B cell (primary cell): ENCODE measurements around the gene BLOC1S3. TPM values are rescaled to one million over a fixed set of nuclear protein-coding genes. Genes with fewer than 3 reads are reported as not detected.

Experiments
- ATAC-seq: fragments of 200-7000 bp; cut with Tn5 transposase; one replicate; pipeline ENCODE4 v1.10.0; 2021; ENCODE audit warnings: low read depth, mild to moderate bottlenecking, moderate number of reproducible peaks, moderate library complexity
- CTCF ChIA-PET: fragments of 350-600 bp; sonication (Branson Sonifier 250); formaldehyde crosslinking; loops from one replicate; lab custom pipeline; 2021; ENCODE audit warnings: antibody characterized with exemption, inconsistent platforms; lab: Charles Lee
- POLR2A ChIA-PET: fragments of 350-600 bp; sonication (Branson Sonifier 250); formaldehyde crosslinking; loops from one replicate; lab custom pipeline; 2021; ENCODE audit warnings: antibody characterized with exemption; lab: Charles Lee
- DNase-seq: peaks from one replicate; pipeline ENCODE4 v3.0.0; 2013
- H2AFZ ChIP-seq: 2 replicates; pipeline ENCODE4 v1.6.1; 2012; ENCODE audit warnings: mild to moderate bottlenecking, low read depth, low read length; ENCODE audit not compliant: insufficient read depth, poor library complexity, severe bottlenecking
- H3K27ac ChIP-seq, 2 donors: 1 replicate in 1 of 2; 2 replicates in 1 of 2; pipeline ENCODE4 v1.5.1; 2012 to 2013; ENCODE audit warnings: low read length in 2 of 2, mild to moderate bottlenecking in 2 of 2, moderate library complexity in 1 of 2
- H3K27me3 ChIP-seq, 4 experiments: fragments of 200-600 bp in 1 of 4; sonication (generic) in 1 of 4; replicated peaks in 1 of 4; 1 replicate in 2 of 4; 2 replicates in 2 of 4; pipeline versions ENCODE4 v1.6.1 to v1.7.0; 2013 to 2016; ENCODE audit warnings: low read length in 3 of 4, mild to moderate bottlenecking in 2 of 4, mixed read lengths in 1 of 4, moderate library complexity in 1 of 4; ENCODE audit not compliant: insufficient read depth in 4 of 4, control insufficient read depth in 3 of 4; ENCODE audit errors: control extremely low read depth in 1 of 4
- H3K36me3 ChIP-seq, 2 experiments: replicated peaks in 1 of 2; 1 replicate in 1 of 2; 2 replicates in 1 of 2; pipeline versions ENCODE4 v1.6.1 to v1.7.1; 2013; ENCODE audit warnings: low read length in 1 of 2; ENCODE audit not compliant: insufficient read depth in 2 of 2, control insufficient read depth in 1 of 2; ENCODE audit errors: control extremely low read depth in 1 of 2, extremely low read depth in 1 of 2
- H3K4me1 ChIP-seq, 2 donors: fragments of 200-600 bp in 1 of 2; sonication (generic) in 1 of 2; 1 replicate in 1 of 2; 2 replicates in 1 of 2; pipeline versions ENCODE4 v1.5.1 to v1.6.1; 2013 to 2017; ENCODE audit warnings: low read length in 2 of 2; ENCODE audit not compliant: control insufficient read depth in 2 of 2, insufficient read depth in 2 of 2
- H3K4me2 ChIP-seq: replicated peaks from 2 replicates; pipeline ENCODE3; 2012; ENCODE audit warnings: mild to moderate bottlenecking, low read depth, low read length; ENCODE audit not compliant: poor library complexity, severe bottlenecking
- H3K4me3 ChIP-seq, 5 experiments: fragments of 200-600 bp in 1 of 5; sonication (generic) in 1 of 5; 1 replicate in 3 of 5; 2 replicates in 2 of 5; pipeline versions ENCODE4 v1.5.1 to v1.7.0; 2011 to 2016; ENCODE audit warnings: low read length in 4 of 5, mild to moderate bottlenecking in 4 of 5, low read depth in 2 of 5, control low read depth in 1 of 5, moderate library complexity in 1 of 5; ENCODE audit not compliant: insufficient read depth in 1 of 5; ENCODE audit errors: control extremely low read depth in 1 of 5, extremely low read depth in 1 of 5
- H3K79me2 ChIP-seq: fragments of 200-600 bp; sonication (generic); one replicate; pipeline ENCODE4 v1.6.0; 2016; ENCODE audit warnings: low read length; ENCODE audit not compliant: control insufficient read depth, insufficient read depth
- H3K9ac ChIP-seq: fragments of 200-600 bp; sonication (generic); 2 replicates; pipeline ENCODE4 v1.6.1; 2017; ENCODE audit warnings: mild to moderate bottlenecking, low read length, moderate library complexity
- H3K9me3 ChIP-seq, 3 donors: one replicate each; pipeline versions ENCODE4 v1.6.1 to v1.7.1; 2013; ENCODE audit warnings: low read length in 2 of 3; ENCODE audit not compliant: control insufficient read depth in 2 of 3, insufficient read depth in 1 of 3; ENCODE audit errors: control extremely low read depth in 1 of 3
- H4K20me1 ChIP-seq: 2 replicates; pipeline ENCODE4 v1.6.0; 2012; ENCODE audit warnings: mild to moderate bottlenecking, low read length; ENCODE audit not compliant: insufficient read depth, control insufficient read depth, poor library complexity, severe bottlenecking
- H3K27ac Mint-ChIP-seq: one replicate; pipeline ENCODE4 v1.8.0; 2021; ENCODE audit warnings: mixed read lengths
- H3K27me3 Mint-ChIP-seq: one replicate; pipeline ENCODE4 v1.8.0; 2021; ENCODE audit warnings: mixed read lengths
- H3K4me1 Mint-ChIP-seq: one replicate; pipeline ENCODE4 v1.8.0; 2021; ENCODE audit warnings: mixed read lengths
- H3K4me3 Mint-ChIP-seq: one replicate; pipeline ENCODE4 v1.8.0; 2021; ENCODE audit warnings: mixed read lengths
- H3K9me3 Mint-ChIP-seq: one replicate; pipeline ENCODE4 v1.8.0; 2022; ENCODE audit warnings: mixed read lengths; ENCODE audit not compliant: insufficient read depth
- EZH2 ChIP-seq: IDR thresholded peaks from 2 replicates; pipeline ENCODE4 v1.6.1; 2012; ENCODE audit warnings: borderline replicate concordance, low read depth, mild to moderate bottlenecking, moderate library complexity, low read length; ENCODE audit not compliant: insufficient read depth, poor library complexity, severe bottlenecking
- WGBS: methylation state at CpG from one replicate; pipeline ENCODE4 v1.1.5; 2013; ENCODE audit warnings: missing lambda C conversion rate; ENCODE audit not compliant: insufficient coverage; 5-methylcytosine and 5-hydroxymethylcytosine counted together
- intact Hi-C: fragments of 100-400 bp; cut with micrococcal nuclease; formaldehyde crosslinking; loops from one replicate; pipeline ENCODE4 v1.10.0; 2022
- polyA plus RNA-seq: library from polyadenylated mRNA; depleted of rRNA; stranded (reverse); fragments of >200 nt; gene quantifications from 2 replicates; pipeline ENCODE4 v1.2.3, GENCODE V29; 2012
- total RNA-seq, 2 donors: library from RNA; stranded (reverse); fragments of 120-200 nt in 1 of 2; gene quantifications; 1 replicate in 1 of 2; 2 replicates in 1 of 2; pipeline versions ENCODE4 v1.2.3 to v1.2.4, GENCODE V29; 2013 to 2022
- TF ChIP-seq, protein P1 (sequence below): fragments of 200-600 bp; IDR thresholded peaks from one replicate; pipeline ENCODE4 v1.8.0; 2022; ENCODE audit warnings: antibody characterized with exemption, mild to moderate bottlenecking

The BLOC1S3 gene
- total and polyA plus RNA-seq, 2 donors (not counting 1 experiment from before 2014, with no cell fraction given): 7.2 to 21.1 TPM

DNA sequence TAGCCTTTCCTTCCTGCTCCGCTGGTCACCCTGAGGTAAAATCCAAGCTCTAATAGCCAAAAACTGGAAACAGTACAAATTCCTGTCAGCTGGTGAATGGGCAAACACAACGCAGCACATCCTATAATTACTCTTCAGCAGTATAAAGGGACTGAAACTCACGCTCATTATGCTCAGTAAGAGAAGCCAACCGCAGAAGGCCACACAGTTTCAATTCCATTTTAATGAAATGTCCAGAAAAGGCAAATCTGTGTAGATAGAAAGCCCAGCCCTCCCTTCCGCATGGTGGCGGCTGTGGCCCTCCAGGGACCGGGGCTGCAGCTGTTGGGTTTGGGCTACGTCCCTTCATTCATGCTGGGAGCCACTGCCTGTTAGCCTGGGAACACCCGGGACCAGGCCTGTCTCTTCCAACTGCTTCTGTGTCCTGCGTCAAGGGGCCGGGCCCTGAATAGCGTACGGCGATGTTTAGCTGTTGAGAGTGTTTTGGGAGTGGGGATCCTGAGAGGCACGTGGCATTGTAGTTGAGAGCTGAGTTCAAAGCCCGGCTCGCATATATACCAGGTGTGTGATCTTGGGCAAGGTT lies 41.3 kb upstream of the BLOC1S3 start:
- no peaks in the 10 kb centered on the region for H3K9me3 Mint-ChIP-seq
- no peak for TF ChIP-seq EZH2
- TF ChIP-seq, protein P1, sequence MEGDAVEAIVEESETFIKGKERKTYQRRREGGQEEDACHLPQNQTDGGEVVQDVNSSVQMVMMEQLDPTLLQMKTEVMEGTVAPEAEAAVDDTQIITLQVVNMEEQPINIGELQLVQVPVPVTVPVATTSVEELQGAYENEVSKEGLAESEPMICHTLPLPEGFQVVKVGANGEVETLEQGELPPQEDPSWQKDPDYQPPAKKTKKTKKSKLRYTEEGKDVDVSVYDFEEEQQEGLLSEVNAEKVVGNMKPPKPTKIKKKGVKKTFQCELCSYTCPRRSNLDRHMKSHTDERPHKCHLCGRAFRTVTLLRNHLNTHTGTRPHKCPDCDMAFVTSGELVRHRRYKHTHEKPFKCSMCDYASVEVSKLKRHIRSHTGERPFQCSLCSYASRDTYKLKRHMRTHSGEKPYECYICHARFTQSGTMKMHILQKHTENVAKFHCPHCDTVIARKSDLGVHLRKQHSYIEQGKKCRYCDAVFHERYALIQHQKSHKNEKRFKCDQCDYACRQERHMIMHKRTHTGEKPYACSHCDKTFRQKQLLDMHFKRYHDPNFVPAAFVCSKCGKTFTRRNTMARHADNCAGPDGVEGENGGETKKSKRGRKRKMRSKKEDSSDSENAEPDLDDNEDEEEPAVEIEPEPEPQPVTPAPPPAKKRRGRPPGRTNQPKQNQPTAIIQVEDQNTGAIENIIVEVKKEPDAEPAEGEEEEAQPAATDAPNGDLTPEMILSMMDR: no peak
- DNase-seq (peak; percentile 54), ATAC-seq (peak; percentile 73)
- peak overlapping the region; percentile 59 for H3K4me2 ChIP-seq
- peaks cover 45% of the 10 kb centered on the region for H3K4me1 Mint-ChIP-seq
- no peak overlapping the region for H2AFZ ChIP-seq
- peak overlapping the region; percentile 83 for H3K4me3 Mint-ChIP-seq
- H3K27ac Mint-ChIP-seq: peak overlapping the region; percentile 78
- no peaks in the 10 kb centered on the region for H3K9me3 ChIP-seq
- peaks cover 17% of the 10 kb centered on the region for H4K20me1 ChIP-seq
- no peaks in the 10 kb centered on the region for H3K27me3 Mint-ChIP-seq
- H3K27me3 ChIP-seq: no peaks in the 10 kb centered on the region
- peaks cover 0 to 7% of the 10 kb centered on the region in 2 experiments for H3K36me3 ChIP-seq
- POLR2A ChIA-PET: interaction anchor here (0.5 kb wide), 1 partner anchor 122 kb away, joined by 3 read pairs; no protein-coding TSS in a partner anchor
- peaks cover 64% of the 10 kb centered on the region for H3K79me2 ChIP-seq
- peak overlapping the region; percentile 18 to 28 for H3K27ac ChIP-seq
- peak overlapping the region in 1 of 5 experiments; percentile 29 for H3K4me3 ChIP-seq
- CTCF ChIA-PET: interaction anchor here (0.7 to 1.9 kb wide), 5 partner anchors 11 to 34 kb away, joined by 3 to 6 read pairs (median 3); no protein-coding TSS in a partner anchor
- peak overlapping the region; percentile 35 for H3K9ac ChIP-seq
- intact Hi-C loops: loop anchor here (2.0 kb wide), 1 partner anchor 16 kb away; no protein-coding TSS in a partner anchor
- 51% methylated on average over 14 of the region's 17 CpGs for WGBS
- H3K4me1 ChIP-seq: peaks cover 42 to 52% of the 10 kb centered on the region in 2 donors

DNA sequence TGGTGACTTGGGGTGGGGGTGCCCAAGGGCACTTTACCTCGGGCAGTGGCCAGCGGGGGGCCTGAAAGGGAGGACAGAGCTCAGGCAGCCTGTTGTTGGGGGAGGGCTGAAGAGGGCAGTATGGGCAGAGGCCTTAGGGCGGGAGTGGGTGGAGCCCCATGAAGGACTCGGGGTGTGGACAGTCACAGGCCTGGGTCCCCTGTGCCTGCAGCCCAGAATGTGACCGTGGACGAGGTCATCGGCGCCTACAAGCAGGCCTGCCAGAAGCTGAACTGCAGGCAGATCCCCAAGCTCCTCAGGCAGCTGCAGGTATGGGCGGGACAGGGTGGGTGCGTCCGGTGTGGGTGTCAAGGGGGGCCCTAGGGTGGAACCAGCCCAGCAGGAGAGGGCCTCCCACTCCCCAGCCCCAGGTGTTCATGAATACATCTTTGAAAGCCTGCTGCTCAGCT lies 40.3 kb upstream of the BLOC1S3 start:
- H3K4me2 ChIP-seq: no peak overlapping the region
- no peak overlapping the region for H3K9ac ChIP-seq
- no peak for DNase-seq
- H3K79me2 ChIP-seq: peaks cover 60% of the 10 kb centered on the region
- ChIA-PET CTCF (interaction anchor here (1.1 kb wide), 1 partner anchor 76 kb away, joined by 4 read pairs; no protein-coding TSS in a partner anchor), POLR2A (interaction anchor here (0.7 kb wide), 1 partner anchor 141 kb away, joined by 8 read pairs; no protein-coding TSS in a partner anchor)
- no peak for ATAC-seq
- peaks cover 17% of the 10 kb centered on the region for H4K20me1 ChIP-seq
- no peaks in the 10 kb centered on the region for H3K27me3 Mint-ChIP-seq
- no peak overlapping the region for H3K4me3 Mint-ChIP-seq
- H3K27ac Mint-ChIP-seq: no peak overlapping the region
- H3K27ac ChIP-seq: no peak overlapping the region
- intact Hi-C loops: no loop called here
- no peaks in the 10 kb centered on the region for H3K27me3 ChIP-seq
- H3K4me1 Mint-ChIP-seq: peaks cover 45% of the 10 kb centered on the region
- no peak overlapping the region for H2AFZ ChIP-seq
- H3K4me3 ChIP-seq: no peak overlapping the region
- WGBS: 97% methylated on average over 11 of the region's 11 CpGs
- TF ChIP-seq EZH2: no peak
- TF ChIP-seq, protein P1: no peak
- H3K36me3 ChIP-seq: peaks cover 0 to 12% of the 10 kb centered on the region in 2 experiments
- H3K9me3 ChIP-seq: no peaks in the 10 kb centered on the region
- no peaks in the 10 kb centered on the region for H3K9me3 Mint-ChIP-seq
- H3K4me1 ChIP-seq: peaks cover 42 to 51% of the 10 kb centered on the region in 2 donors
